ENCODE results near the gene PPP2R5C. TPM values are rescaled to one million over a fixed set of nuclear protein-coding genes. Genes with fewer than 3 reads are reported as not detected.

The PPP2R5C gene
- total and polyA plus RNA-seq, 3 donors from 2014 or later = 106 to 166 (median 126) TPM

DNA sequence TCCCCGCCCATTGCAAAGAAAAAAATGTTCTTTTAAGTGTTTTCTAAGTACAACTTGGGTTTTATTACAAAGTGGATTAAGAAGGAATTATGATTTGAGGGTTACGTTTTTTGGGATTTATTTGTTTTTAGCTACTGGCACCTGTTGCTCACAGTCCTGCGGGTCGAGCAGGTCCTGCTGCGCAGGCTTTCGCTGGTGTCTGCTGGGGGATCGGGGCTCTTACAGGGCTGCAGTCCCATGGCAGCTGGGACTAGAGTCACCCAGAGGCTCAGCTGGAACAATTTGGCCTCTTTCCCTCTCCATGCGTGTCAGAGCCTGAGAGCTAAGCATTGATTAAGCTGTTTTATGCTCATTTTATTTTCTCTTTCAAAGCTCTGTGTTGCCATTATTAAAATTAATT lies 147.3 kb downstream of the PPP2R5C start:
- 89 to 91% methylated on average over 8 of the region's 8 CpGs for WGBS, 2 donors
- Histone ChIP-seq H3K9me3 (no peaks in the 10 kb centered on the region), H3K4me3 (no peak overlapping the region), H3K27ac (no peak overlapping the region), H3K4me1 (no peaks in the 10 kb centered on the region), H3K27me3 (no peaks in the 10 kb centered on the region), H3K36me3 (ENCODE audit: low read depth, missing control alignments) (no peaks in the 10 kb centered on the region)
- intact Hi-C loops (cut with DNase I; ENCODE audit: low total_unique reads) = no loop called here
- no peak for DNase-seq
- no peak for TF ChIP-seq POLR2A (IDR thresholded peaks at IDR 0.05)
- TF ChIP-seq, protein P1, sequence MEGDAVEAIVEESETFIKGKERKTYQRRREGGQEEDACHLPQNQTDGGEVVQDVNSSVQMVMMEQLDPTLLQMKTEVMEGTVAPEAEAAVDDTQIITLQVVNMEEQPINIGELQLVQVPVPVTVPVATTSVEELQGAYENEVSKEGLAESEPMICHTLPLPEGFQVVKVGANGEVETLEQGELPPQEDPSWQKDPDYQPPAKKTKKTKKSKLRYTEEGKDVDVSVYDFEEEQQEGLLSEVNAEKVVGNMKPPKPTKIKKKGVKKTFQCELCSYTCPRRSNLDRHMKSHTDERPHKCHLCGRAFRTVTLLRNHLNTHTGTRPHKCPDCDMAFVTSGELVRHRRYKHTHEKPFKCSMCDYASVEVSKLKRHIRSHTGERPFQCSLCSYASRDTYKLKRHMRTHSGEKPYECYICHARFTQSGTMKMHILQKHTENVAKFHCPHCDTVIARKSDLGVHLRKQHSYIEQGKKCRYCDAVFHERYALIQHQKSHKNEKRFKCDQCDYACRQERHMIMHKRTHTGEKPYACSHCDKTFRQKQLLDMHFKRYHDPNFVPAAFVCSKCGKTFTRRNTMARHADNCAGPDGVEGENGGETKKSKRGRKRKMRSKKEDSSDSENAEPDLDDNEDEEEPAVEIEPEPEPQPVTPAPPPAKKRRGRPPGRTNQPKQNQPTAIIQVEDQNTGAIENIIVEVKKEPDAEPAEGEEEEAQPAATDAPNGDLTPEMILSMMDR (IDR thresholded peaks at IDR 0.05) = no peak

DNA sequence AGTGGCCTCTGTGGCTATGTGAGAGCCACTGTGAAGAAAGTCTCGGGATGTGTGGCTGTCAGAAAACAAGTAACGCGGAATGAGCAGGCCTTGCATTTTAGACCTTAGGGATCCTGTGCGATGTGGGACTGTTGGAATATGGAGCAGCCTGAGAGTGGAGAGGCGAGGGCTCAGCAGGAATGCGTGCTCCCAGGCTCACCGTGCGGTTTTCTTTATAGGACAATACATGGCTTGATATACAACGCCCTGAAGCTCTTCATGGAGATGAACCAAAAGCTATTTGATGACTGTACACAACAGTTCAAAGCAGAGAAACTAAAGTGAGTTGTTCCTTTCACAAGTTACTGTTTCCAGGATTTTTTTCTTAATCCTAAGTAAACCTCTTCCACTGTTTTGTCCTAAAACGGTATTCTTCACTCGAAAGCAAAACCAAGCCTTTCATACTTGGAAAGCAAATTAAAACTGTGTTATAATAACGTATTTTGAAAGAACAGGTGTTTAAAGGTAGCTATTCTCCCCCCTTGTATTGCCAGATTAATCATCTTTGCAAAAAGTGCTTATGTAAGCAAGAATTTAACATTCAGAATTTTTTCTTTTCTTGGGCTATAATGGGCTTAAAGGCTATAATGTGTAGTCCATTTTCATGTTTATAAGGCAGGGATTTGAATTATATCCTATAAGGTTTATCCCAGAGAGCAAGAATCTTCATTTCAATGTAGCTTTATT lies 148.0 kb downstream of the PPP2R5C start:
- intact Hi-C loops (cut with DNase I; ENCODE audit: low total_unique reads) = no loop called here
- 93 to 95% methylated on average over 12 of the region's 12 CpGs for WGBS, 2 donors
- no peak overlapping the region for H3K27ac ChIP-seq
- no peaks in the 10 kb centered on the region for H3K9me3 ChIP-seq
- no peaks in the 10 kb centered on the region for H3K4me1 ChIP-seq
- H3K27me3 ChIP-seq = no peaks in the 10 kb centered on the region
- TF ChIP-seq, protein P1 (IDR thresholded peaks at IDR 0.05) = no peak
- TF ChIP-seq POLR2A (IDR thresholded peaks at IDR 0.05) = no peak
- H3K4me3 ChIP-seq = no peak overlapping the region
- DNase-seq = no peak
- no peaks in the 10 kb centered on the region for H3K36me3 ChIP-seq (ENCODE audit: low read depth, missing control alignments)

DNA sequence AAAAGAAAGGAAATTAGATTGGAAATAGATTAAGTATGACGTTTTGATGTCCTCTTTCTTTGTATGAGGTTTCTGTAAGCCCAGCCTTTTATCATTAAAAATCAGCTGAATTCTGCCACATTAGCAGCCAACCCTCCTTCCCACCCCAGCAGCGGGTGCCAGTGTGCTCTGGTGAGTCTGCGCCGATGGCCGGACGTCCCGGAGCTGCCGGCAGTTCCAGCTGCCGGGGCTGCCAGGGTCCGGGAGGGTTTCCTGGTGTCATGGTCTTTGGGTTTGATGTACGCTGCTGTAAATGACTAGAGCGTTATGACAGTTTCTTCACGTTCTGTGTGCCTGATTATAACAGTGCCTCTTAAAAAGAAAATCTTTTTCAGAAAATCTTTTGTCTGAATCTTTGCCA lies 151.3 kb downstream of the PPP2R5C start:
- Histone ChIP-seq H3K9me3 (no peaks in the 10 kb centered on the region), H3K4me1 (no peaks in the 10 kb centered on the region), H3K27ac (no peak overlapping the region), H3K4me3 (no peak overlapping the region), H3K36me3 (ENCODE audit: low read depth, missing control alignments) (no peaks in the 10 kb centered on the region), H3K27me3 (no peaks in the 10 kb centered on the region)
- no peak for TF ChIP-seq POLR2A (IDR thresholded peaks at IDR 0.05)
- TF ChIP-seq, protein P1 (IDR thresholded peaks at IDR 0.05) = no peak
- no peak for DNase-seq
- intact Hi-C loops (cut with DNase I; ENCODE audit: low total_unique reads) = no loop called here
- WGBS, 2 donors = 88 to 93% methylated on average over 13 of the region's 13 CpGs

DNA sequence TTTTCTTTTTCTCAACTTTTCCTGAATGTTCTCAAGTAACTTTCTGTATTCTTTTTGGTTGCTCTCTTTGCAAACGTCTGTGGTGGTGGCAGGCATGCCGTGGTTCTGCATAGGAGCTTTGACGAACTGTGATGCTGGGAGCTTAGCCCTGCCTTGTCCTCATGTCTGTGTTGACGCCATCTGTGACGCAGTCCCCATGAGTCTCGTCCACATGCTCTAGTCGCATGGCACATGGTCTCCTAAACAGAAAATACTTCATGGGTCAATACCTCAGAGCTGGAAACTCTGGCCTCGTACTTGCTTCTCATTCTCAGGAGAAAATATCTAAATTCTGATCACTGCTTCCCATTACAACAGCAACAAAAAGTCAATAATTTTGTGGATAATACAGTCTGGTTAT lies 152.6 kb downstream of the PPP2R5C start:
- TF ChIP-seq, protein P1 (IDR thresholded peaks at IDR 0.05) = no peak
- TF ChIP-seq POLR2A (IDR thresholded peaks at IDR 0.05) = no peak
- Histone ChIP-seq H3K9me3 (no peaks in the 10 kb centered on the region), H3K27ac (no peak overlapping the region), H3K36me3 (ENCODE audit: low read depth, missing control alignments) (no peaks in the 10 kb centered on the region), H3K4me1 (no peaks in the 10 kb centered on the region), H3K27me3 (no peaks in the 10 kb centered on the region), H3K4me3 (no peak overlapping the region)
- DNase-seq = no peak
- intact Hi-C loops (cut with DNase I; ENCODE audit: low total_unique reads) = no loop called here
- WGBS, 2 donors = 94 to 95% methylated on average over 8 of the region's 8 CpGs

Measured in testis (tissue), 3 donors.